Muscle of leg (tissue), 11 donors: ENCODE measurements around the gene ARRB2. TPM values are rescaled to one million over a fixed set of nuclear protein-coding genes. Genes with fewer than 3 reads are reported as not detected.
"Not testable (repeated sequence)": the region's sequence is repeated elsewhere in the genome, so short reads cannot be mapped to it uniquely, and the experiment has no call there.

ENCODE experiments used
- DNase-seq: peaks from one replicate; pipeline ENCODE4 v3.0.0; 2013
- H3K27ac ChIP-seq: one replicate; pipeline ENCODE4 v1.5.1; 2013; ENCODE audit warnings: mild to moderate bottlenecking, low read length, control low read depth
- H3K27me3 ChIP-seq: one replicate; pipeline ENCODE4 v1.6.1; 2013; ENCODE audit warnings: low read length; ENCODE audit not compliant: control insufficient read depth, insufficient read depth
- H3K36me3 ChIP-seq: one replicate; pipeline ENCODE4 v1.6.1; 2013; ENCODE audit warnings: low read length; ENCODE audit not compliant: control insufficient read depth, insufficient read depth
- H3K4me1 ChIP-seq: one replicate; pipeline ENCODE4 v1.6.1; 2013; ENCODE audit warnings: low read length; ENCODE audit not compliant: control insufficient read depth, insufficient read depth
- H3K4me3 ChIP-seq: one replicate; pipeline ENCODE4 v1.5.1; 2013; ENCODE audit warnings: low read length, control low read depth
- H3K9me3 ChIP-seq: replicated peaks from 2 replicates; pipeline ENCODE4 v1.6.1; 2013; ENCODE audit warnings: low read depth, low read length; ENCODE audit not compliant: control insufficient read depth
- WGBS: methylation state at CpG from one replicate; pipeline ENCODE4 v1.1.5; 2013; ENCODE audit warnings: missing lambda C conversion rate; ENCODE audit not compliant: insufficient coverage; 5-methylcytosine and 5-hydroxymethylcytosine counted together
- polyA plus RNA-seq, 8 donors: library from polyadenylated mRNA; unstranded; fragments of 120-200 nt; gene quantifications; one replicate each; pipeline versions ENCODE4 v1.2.1 to v1.2.3, GENCODE V29; 2013; ENCODE audit warnings: inconsistent platforms in 1 of 8, low replicate concordance in 1 of 8; ENCODE audit not compliant: insufficient read length in 8 of 8, insufficient read depth in 1 of 8
- total RNA-seq: library from RNA; stranded (reverse); fragments of 120-200 nt; gene quantifications from one replicate; pipeline ENCODE4 v1.2.4, GENCODE V29; 2013

ARRB2 gene
- total and polyA plus RNA-seq, 9 donors: 12.9 to 29.1 (median 21.2) TPM

DNA sequence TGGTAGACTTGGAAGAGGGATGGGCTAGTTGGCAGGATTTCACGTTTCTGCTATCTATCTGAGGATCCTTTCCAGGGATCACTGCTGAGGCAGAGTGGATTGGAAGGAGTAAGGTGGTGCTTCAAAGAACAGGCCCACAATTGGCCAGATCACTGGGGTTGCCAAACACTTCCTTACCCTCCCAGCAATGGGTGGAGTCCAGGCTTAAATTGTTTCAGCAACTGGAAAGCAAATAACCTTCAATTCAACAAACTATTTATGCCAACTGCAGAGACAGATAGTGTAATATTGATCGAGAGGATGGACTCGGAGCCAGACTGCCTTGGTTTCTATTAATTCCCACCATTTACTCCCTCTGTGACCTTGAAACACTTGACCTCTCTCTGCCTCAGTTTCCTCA, 2.1 kb downstream of the ARRB2 start:
- H3K36me3 ChIP-seq: peaks cover 12% of the 10 kb centered on the region
- H3K27me3 ChIP-seq: no peaks in the 10 kb centered on the region
- no peak for DNase-seq
- no peak overlapping the region for H3K27ac ChIP-seq
- H3K4me1 ChIP-seq: peaks cover 24% of the 10 kb centered on the region
- H3K9me3 ChIP-seq: no peaks in the 10 kb centered on the region
- H3K4me3 ChIP-seq: no peak overlapping the region
- WGBS: 40% methylated on average over 1 of the region's 3 CpGs

DNA sequence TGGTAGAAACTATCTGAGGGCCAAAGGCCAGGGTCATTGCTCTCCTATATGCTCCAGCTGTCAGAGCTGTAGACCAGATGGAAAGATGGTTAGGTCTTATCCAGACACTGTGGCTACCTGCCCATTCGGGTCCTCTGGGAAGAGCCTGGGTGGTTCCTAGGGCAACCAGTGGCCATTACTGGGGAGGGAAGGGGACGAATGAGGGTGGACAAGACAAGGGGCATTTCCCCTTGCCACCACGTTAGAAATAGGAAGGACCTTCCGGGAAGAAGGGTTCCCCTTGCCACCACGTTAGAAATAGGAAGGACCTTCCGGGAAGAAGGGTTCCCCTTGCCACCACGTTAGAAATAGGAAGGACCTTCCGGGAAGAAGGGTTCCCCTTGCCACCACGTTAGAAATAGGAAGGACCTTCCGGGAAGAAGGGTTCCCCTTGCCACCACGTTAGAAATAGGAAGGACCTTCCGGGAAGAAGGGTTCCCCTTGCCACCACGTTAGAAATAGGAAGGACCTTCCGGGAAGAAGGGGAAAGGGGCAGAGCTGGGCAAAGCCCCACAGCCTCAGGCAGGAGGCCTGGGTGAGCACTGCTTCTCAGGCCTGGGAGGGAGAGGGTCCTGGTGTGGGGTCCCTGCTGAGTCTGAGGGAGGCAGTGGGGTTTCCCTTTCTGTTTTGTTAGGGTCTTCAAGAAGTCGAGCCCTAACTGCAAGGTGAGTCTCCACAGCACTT, 4.1 kb downstream of the ARRB2 start:
- H3K9me3 ChIP-seq, DNase-seq, H3K27me3 ChIP-seq, H3K27ac ChIP-seq, H3K4me3 ChIP-seq: not testable (repeated sequence)
- H3K4me1 ChIP-seq: peaks cover 23% of the 10 kb centered on the region
- 75% methylated on average over 3 of the region's 15 CpGs for WGBS
- peaks cover 26% of the 10 kb centered on the region for H3K36me3 ChIP-seq

GRCh38 chr17:4715063-4715744, 4.8 kb downstream of the ARRB2 start:
- Histone ChIP-seq H3K36me3 (peaks cover 28% of the 10 kb centered on the region), H3K27me3 (no peaks in the 10 kb centered on the region), H3K9me3 (no peaks in the 10 kb centered on the region), H3K4me3 (no peak overlapping the region), H3K4me1 (peaks cover 20% of the 10 kb centered on the region), H3K27ac (no peak overlapping the region)
- WGBS: 59% methylated on average over 4 of the region's 11 CpGs
- DNase-seq: peak; percentile 47

DNA sequence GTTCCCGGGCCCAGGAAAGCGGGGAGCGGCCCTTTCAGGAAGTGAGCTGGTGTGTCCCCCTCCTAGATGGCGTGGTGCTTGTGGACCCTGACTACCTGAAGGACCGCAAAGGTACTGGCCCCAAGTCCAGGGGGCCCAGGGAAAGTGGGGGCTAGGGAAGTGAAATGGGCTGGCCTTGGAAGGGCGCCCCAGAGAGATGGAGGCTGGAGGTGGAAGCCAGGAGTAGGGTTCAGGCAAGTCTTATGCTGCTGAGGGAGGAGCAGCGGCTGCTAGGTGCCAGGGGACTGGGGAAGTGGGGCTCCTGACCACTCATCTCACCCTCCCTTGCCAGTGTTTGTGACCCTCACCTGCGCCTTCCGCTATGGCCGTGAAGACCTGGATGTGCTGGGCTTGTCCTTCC, 5.6 kb downstream of the ARRB2 start:
- no peak overlapping the region for H3K27ac ChIP-seq

DNA sequence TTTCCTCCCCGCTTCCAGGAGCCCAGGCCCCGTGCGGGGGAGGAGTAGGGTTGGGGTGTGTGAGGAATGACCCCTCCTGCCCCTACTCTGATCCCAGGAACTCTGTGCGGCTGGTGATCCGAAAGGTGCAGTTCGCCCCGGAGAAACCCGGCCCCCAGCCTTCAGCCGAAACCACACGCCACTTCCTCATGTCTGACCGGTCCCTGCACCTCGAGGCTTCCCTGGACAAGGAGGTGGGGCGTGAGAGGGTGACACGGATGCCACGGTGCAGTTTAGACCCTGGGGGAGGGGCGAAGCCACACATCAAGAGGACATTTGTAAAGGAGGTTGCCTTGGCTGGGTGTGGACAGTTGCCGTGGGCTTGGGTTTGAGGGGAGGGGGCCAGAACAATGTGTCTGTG, 7.4 kb downstream of the ARRB2 start:
- DNase-seq: no peak
- no peaks in the 10 kb centered on the region for H3K9me3 ChIP-seq
- 90% methylated on average over 12 of the region's 17 CpGs for WGBS
- H3K4me1 ChIP-seq: peaks cover 5% of the 10 kb centered on the region
- no peak overlapping the region for H3K27ac ChIP-seq
- no peak overlapping the region for H3K4me3 ChIP-seq
- no peaks in the 10 kb centered on the region for H3K27me3 ChIP-seq
- H3K36me3 ChIP-seq: peaks cover 28% of the 10 kb centered on the region

More for the DNA sequence above, 5.6 kb downstream of the ARRB2 start:
- H3K9me3 ChIP-seq: no peaks in the 10 kb centered on the region
- no peaks in the 10 kb centered on the region for H3K27me3 ChIP-seq
- whole genome bisulfite sequencing: 97% methylated on average over 7 of the region's 10 CpGs
- H3K4me1 ChIP-seq: peaks cover 15% of the 10 kb centered on the region
- no peak for DNase-seq
- H3K36me3 ChIP-seq: peaks cover 28% of the 10 kb centered on the region
- no peak overlapping the region for H3K4me3 ChIP-seq

GRCh38 chr17:4718276-4718675, 7.8 kb downstream of the ARRB2 start:
- H3K36me3 ChIP-seq: peaks cover 28% of the 10 kb centered on the region
- H3K4me3 ChIP-seq: no peak overlapping the region
- H3K27ac ChIP-seq: no peak overlapping the region
- no peaks in the 10 kb centered on the region for H3K9me3 ChIP-seq
- WGBS: 95% methylated on average over 8 of the region's 13 CpGs
- DNase-seq: no peak
- peaks cover 5% of the 10 kb centered on the region for H3K4me1 ChIP-seq
- no peaks in the 10 kb centered on the region for H3K27me3 ChIP-seq

DNA sequence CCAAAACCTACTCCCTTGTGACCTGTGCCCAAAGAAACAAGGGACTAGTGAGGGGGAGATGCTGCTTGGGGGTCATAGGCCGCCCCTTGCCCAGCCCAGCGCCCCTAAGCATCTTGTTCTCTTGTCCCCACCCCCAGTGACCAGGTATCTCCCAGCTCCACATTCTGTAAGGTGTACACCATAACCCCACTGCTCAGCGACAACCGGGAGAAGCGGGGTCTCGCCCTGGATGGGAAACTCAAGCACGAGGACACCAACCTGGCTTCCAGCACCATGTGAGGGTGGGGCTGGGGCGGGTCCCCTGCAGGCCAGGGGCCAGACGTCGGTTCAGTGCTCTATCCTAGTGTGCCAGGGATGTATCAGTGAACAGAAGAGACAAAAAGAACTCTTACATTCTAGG, 8.7 kb downstream of the ARRB2 start:
- 100% methylated on average over 4 of the region's 10 CpGs for WGBS
- Histone ChIP-seq H3K9me3 (no peaks in the 10 kb centered on the region), H3K36me3 (peaks cover 28% of the 10 kb centered on the region), H3K4me3 (no peak overlapping the region), H3K4me1 (peaks cover 5% of the 10 kb centered on the region), H3K27ac (no peak overlapping the region), H3K27me3 (no peaks in the 10 kb centered on the region)
- DNase-seq: no peak

DNA sequence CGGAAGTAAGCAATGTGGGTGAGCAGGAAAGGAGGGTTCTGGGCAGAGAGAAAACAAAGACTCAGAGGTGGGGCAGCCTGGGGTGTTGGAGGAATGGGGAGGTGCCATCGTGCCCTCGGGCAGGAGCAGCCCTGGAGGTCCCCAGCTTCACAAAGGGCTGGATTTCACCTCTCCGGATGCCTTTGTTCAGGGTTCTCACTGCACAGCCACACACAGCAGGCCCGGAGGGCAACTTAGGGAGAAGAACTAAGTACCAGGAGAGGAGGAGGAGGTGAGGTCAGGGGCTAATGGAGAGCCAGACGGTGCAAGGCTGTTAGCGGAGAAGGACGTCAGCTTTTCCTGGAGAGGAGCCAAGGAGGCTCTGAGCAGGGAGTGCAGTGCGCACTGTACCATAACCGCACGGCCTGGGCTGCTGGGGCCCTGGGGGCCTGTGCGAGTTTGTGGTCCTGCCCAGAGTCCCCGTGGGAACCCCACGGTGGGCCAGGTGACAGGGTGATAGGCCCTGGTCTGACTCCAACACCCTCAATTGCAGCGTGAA, 9.3 kb downstream of the ARRB2 start:
- Histone ChIP-seq H3K36me3 (peaks cover 28% of the 10 kb centered on the region), H3K27ac (no peak overlapping the region), H3K27me3 (no peaks in the 10 kb centered on the region), H3K4me1 (peaks cover 5% of the 10 kb centered on the region), H3K4me3 (no peak overlapping the region), H3K9me3 (no peaks in the 10 kb centered on the region)
- WGBS: 56% methylated on average over 13 of the region's 15 CpGs
- no peak for DNase-seq

- Histone ChIP-seq H3K4me3 (no peak overlapping the region), H3K9me3 (no peaks in the 10 kb centered on the region), H3K27ac (no peak overlapping the region), H3K4me1 (no peaks in the 10 kb centered on the region), H3K36me3 (peaks cover 26% of the 10 kb centered on the region), H3K27me3 (no peaks in the 10 kb centered on the region)
- no peak for DNase-seq
- WGBS: no CpG with 5 or more reads among the region's 7 CpGs
These were observed 10.4 kb downstream of the ARRB2 start for GRCh38 chr17:4720787-4721186.
